HEK293 (cell line): ENCODE data around the gene ARHGAP27.
A peak's percentile ranks its signal among the peaks of the same experiment; 100 is the strongest.

Experiments
- AEBP2 ChIP-seq: fragments of 450-650 bp; formaldehyde crosslinking; IDR thresholded peaks from 2 replicates; pipeline ENCODE4 v1.5.1; 2016; ENCODE audit warnings: missing biosample characterization, missing genetic modification characterization, borderline replicate concordance
- BCL6B ChIP-seq: fragments of 450-650 bp; formaldehyde crosslinking; IDR thresholded peaks from 2 replicates; pipeline ENCODE4 v1.5.1; 2017; ENCODE audit warnings: missing biosample characterization, missing genetic modification characterization
- CTCF ChIP-seq: fragments of 450-650 bp; formaldehyde crosslinking; IDR thresholded peaks from 2 replicates; pipeline ENCODE4 v1.5.1; 2016; ENCODE audit warnings: missing biosample characterization, missing genetic modification characterization
- HOXA7 ChIP-seq: sonication (generic); formaldehyde crosslinking; IDR thresholded peaks from 2 replicates; pipeline ENCODE4 v1.8.1; 2022; ENCODE audit warnings: missing genetic modification reagents, borderline replicate concordance
- PRDM10 ChIP-seq: fragments of 450-650 bp; formaldehyde crosslinking; IDR thresholded peaks from 2 replicates; pipeline ENCODE4 v1.5.1; 2016; ENCODE audit warnings: missing biosample characterization, missing genetic modification characterization
- ZBTB49 ChIP-seq: fragments of 450-650 bp; formaldehyde crosslinking; IDR thresholded peaks from 2 replicates; pipeline ENCODE4 v1.5.1; 2016; ENCODE audit warnings: missing biosample characterization, missing genetic modification characterization, low read depth
- ZBTB8A ChIP-seq: fragments of 450-650 bp; formaldehyde crosslinking; IDR thresholded peaks from 2 replicates; pipeline ENCODE4 v1.5.1; 2016; ENCODE audit warnings: missing biosample characterization, missing genetic modification characterization
- ZFHX2 ChIP-seq: fragments of 450-650 bp; formaldehyde crosslinking; conservative IDR thresholded peaks from 2 replicates; pipeline ENCODE4 v1.5.1; 2016; ENCODE audit warnings: missing biosample characterization, missing genetic modification characterization
- ZNF10 ChIP-seq: fragments of 450-650 bp; formaldehyde crosslinking; IDR thresholded peaks from 2 replicates; pipeline ENCODE4 v1.5.1; 2017; ENCODE audit warnings: missing biosample characterization, missing genetic modification characterization
- ZNF324 ChIP-seq: fragments of 450-650 bp; formaldehyde crosslinking; IDR thresholded peaks from 2 replicates; pipeline ENCODE4 v1.5.1; 2016; ENCODE audit warnings: missing biosample characterization, missing genetic modification characterization
- ZNF530 ChIP-seq: fragments of 450-650 bp; formaldehyde crosslinking; IDR thresholded peaks from 2 replicates; pipeline ENCODE4 v1.5.1; 2016; ENCODE audit warnings: low read depth, missing biosample characterization, missing genetic modification characterization
- ZNF549 ChIP-seq: fragments of 450-650 bp; IDR thresholded peaks from 2 replicates; pipeline ENCODE4 v1.5.1; 2018; ENCODE audit warnings: missing biosample characterization, missing genetic modification characterization, mild to moderate bottlenecking, inconsistent platforms, moderate library complexity
- ZNF791 ChIP-seq: fragments of 450-650 bp; formaldehyde crosslinking; IDR thresholded peaks from 2 replicates; pipeline ENCODE4 v1.5.1; 2016; ENCODE audit warnings: missing biosample characterization, missing genetic modification characterization

- TF ChIP-seq ZFHX2 (tag by site-specific recombination) (peak; percentile 71), CTCF (no peak), PRDM10 (tag by site-specific recombination) (no peak), ZNF324 (no peak), HOXA7 (CRISPR knock-in tag) (no peak), BCL6B (tag by site-specific recombination) (no peak), ZBTB8A (tag by site-specific recombination) (no peak), AEBP2 (tag by site-specific recombination) (no peak), ZNF530 (no peak), ZBTB49 (tag by site-specific recombination) (no peak), ZNF549 (tag by site-specific recombination) (no peak), ZNF10 (tag by site-specific recombination) (no peak), ZNF791 (tag by site-specific recombination) (no peak)
These were observed 41.4 kb downstream of the ARHGAP27 start for GRCh38 chr17:45391291-45391690.
